Spleen (tissue), 11 donors: ENCODE measurements around the gene DENND1B. TPM values are rescaled to one million over a fixed set of nuclear protein-coding genes. Genes with fewer than 3 reads are reported as not detected.

Source experiments
- DNase-seq: peaks from one replicate; pipeline ENCODE4 v3.0.0-alpha.2; 2020
- H3K27ac ChIP-seq, 8 donors: fragments of 200-600 bp; sonication (generic) in 7 of 8; 1 replicate in 4 of 8; 2 replicates in 4 of 8; pipeline versions ENCODE4 v1.5.0 to v1.8.0; 2016 to 2021; ENCODE audit warnings: inconsistent platforms in 4 of 8, mild to moderate bottlenecking in 4 of 8, moderate library complexity in 1 of 8
- H3K27me3 ChIP-seq, 7 donors: fragments of 200-600 bp; sonication (generic) in 6 of 7; replicated peaks in 1 of 7; 1 replicate in 4 of 7; 2 replicates in 3 of 7; pipeline versions ENCODE4 v1.5.0 to v1.8.0; 2016 to 2021; ENCODE audit warnings: inconsistent platforms in 3 of 7, mild to moderate bottlenecking in 1 of 7
- H3K36me3 ChIP-seq, 6 donors: fragments of 200-600 bp; sonication (generic) in 5 of 6; 1 replicate in 4 of 6; 2 replicates in 2 of 6; pipeline versions ENCODE4 v1.5.0 to v1.8.0; 2016 to 2021; ENCODE audit warnings: inconsistent platforms in 2 of 6
- H3K4me1 ChIP-seq, 6 donors: fragments of 200-600 bp; sonication (generic) in 5 of 6; 1 replicate in 3 of 6; 2 replicates in 3 of 6; pipeline versions ENCODE4 v1.5.0 to v1.8.0; 2016 to 2021; ENCODE audit warnings: inconsistent platforms in 3 of 6
- H3K4me3 ChIP-seq, 8 donors: fragments of 200-600 bp; sonication (generic) in 7 of 8; 1 replicate in 4 of 8; 2 replicates in 4 of 8; pipeline versions ENCODE4 v1.5.0 to v1.8.0; 2016 to 2021; ENCODE audit warnings: inconsistent platforms in 4 of 8, mild to moderate bottlenecking in 4 of 8, moderate library complexity in 2 of 8
- H3K9me3 ChIP-seq, 8 donors: fragments of 200-600 bp; sonication (generic) in 7 of 8; 1 replicate in 4 of 8; 2 replicates in 4 of 8; pipeline versions ENCODE4 v1.5.0 to v1.8.0; 2016 to 2021; ENCODE audit warnings: inconsistent platforms in 4 of 8
- CTCF ChIP-seq, 11 experiments: fragments of 200-600 bp in 7 of 11; fragments of 450-650 bp in 4 of 11; sonication (generic) in 4 of 11; IDR thresholded peaks in 8 of 11; conservative IDR thresholded peaks in 3 of 11; 1 replicate in 7 of 11; 2 replicates in 4 of 11; pipeline versions ENCODE4 v1.4.0 to v1.8.0; 2016 to 2021; ENCODE audit warnings: antibody characterized with exemption in 11 of 11, inconsistent platforms in 4 of 11, mild to moderate bottlenecking in 1 of 11
- POLR2A ChIP-seq, 3 donors: fragments of 450-650 bp; IDR thresholded peaks; one replicate each; pipeline ENCODE4 v1.5.1; 2017; ENCODE audit warnings: antibody characterized with exemption in 3 of 3, mild to moderate bottlenecking in 1 of 3
- POLR2AphosphoS5 ChIP-seq, 3 donors: sonication (generic); formaldehyde crosslinking; IDR thresholded peaks; one replicate each; pipeline ENCODE4 v1.5.1; 2017; ENCODE audit warnings: antibody characterized with exemption in 3 of 3
- WGBS, 5 donors: extraction: QIAGEN DNeasy Blood & Tissue Kit in 3 of 5; methylation state at CpG; one replicate each; pipeline versions ENCODE4 v1.1.5 to v1.1.7; 2013 to 2018; 5-methylcytosine and 5-hydroxymethylcytosine counted together
- intact Hi-C: fragments of 100-400 bp; cut with DNase I; formaldehyde crosslinking; loops from one replicate; pipeline ENCODE4 v1.15.0; 2023; ENCODE audit warnings: low total_unique reads
- polyA plus RNA-seq, 3 donors: library from polyadenylated mRNA; stranded (reverse); fragments of 200-250 nt; gene quantifications; one replicate each; pipeline ENCODE4 v1.2.1, GENCODE V29; 2013
- total RNA-seq, 7 donors: library from RNA; depleted of rRNA in 3 of 7; stranded (reverse); fragments of >200 nt in 3 of 7; fragmentation: NEBNext Ultra II Directional in 4 of 7; extraction: Animal tissue kit (Norgen Biotek cat#: 25700) in 4 of 7; gene quantifications; one replicate each; pipeline versions ENCODE4 v1.1.0 to v1.2.1, GENCODE V29; 2016 to 2021
- donor health status: healthy with polysubstance abuse.
- donor health status: DM: no; HTN: no; CAD: no; lungs with moderate emphysema.
- donor health status: DM: no; HTN: no; CAD: no.
- donor health status: Bipolar disorder and iron deficiency.
- donor health status: healthy.
- donor health status: DM: no; HTN: no; CAD: no.
- donor health status: DM: yes; HTN: yes; CAD: no.

Gene DENND1B
- total and polyA plus RNA-seq, 10 donors = 2.8 to 31.8 (median 19.6) TPM

GRCh38 chr1:197776351-197777105 lies 1.2 kb upstream of the DENND1B start:
- intact Hi-C loops = no loop called here

GRCh38 chr1:197774466-197775281 lies 606 bp downstream of the DENND1B start:
- intact Hi-C loops = no loop called here
- DNase-seq = peak; percentile 93
- H3K4me1 ChIP-seq = peaks cover 38 to 82% (median 64%) of the 10 kb centered on the region in 6 donors
- H3K27ac ChIP-seq = peak overlapping the region; percentile 72 to 98 (median 94)
- H3K36me3 ChIP-seq = peaks cover 0 to 8% (median 0%) of the 10 kb centered on the region in 6 donors
- no peaks in the 10 kb centered on the region for H3K27me3 ChIP-seq
- H3K4me3 ChIP-seq = peak overlapping the region; percentile 54 to 91 (median 68)
- WGBS, 5 donors = 0 to 1% (median 0%) methylated on average over 21 to 71 of the region's 71 CpGs
- no peaks in the 10 kb centered on the region for H3K9me3 ChIP-seq
- TF ChIP-seq POLR2A (IDR thresholded peaks at IDR 0.05) (no peak), POLR2AphosphoS5 (IDR thresholded peaks at IDR 0.05) (peak; percentile 23 to 59 (median 36))

More at GRCh38 chr1:197776351-197777105, 1.2 kb upstream of the DENND1B start:
- no peaks in the 10 kb centered on the region for H3K9me3 ChIP-seq
- WGBS, 5 donors = 41 to 55% (median 45%) methylated on average over 3 of the region's 3 CpGs
- peaks cover 38 to 72% (median 60%) of the 10 kb centered on the region in 6 donors for H3K4me1 ChIP-seq
- H3K27ac ChIP-seq = peak overlapping the region; percentile 72 to 98 (median 94)
- no peak for DNase-seq
- no peaks in the 10 kb centered on the region for H3K27me3 ChIP-seq
- TF ChIP-seq CTCF (IDR thresholded peaks at IDR 0.05 in 8 of 11, conservative IDR thresholded peaks at IDR 0.05 in 3 of 11) = no peak
- peaks cover 0 to 1% (median 0%) of the 10 kb centered on the region in 6 donors for H3K36me3 ChIP-seq
- no peak overlapping the region for H3K4me3 ChIP-seq

- H3K27me3 ChIP-seq = no peaks in the 10 kb centered on the region
- peaks cover 0 to 8% (median 0%) of the 10 kb centered on the region in 6 donors for H3K36me3 ChIP-seq
- intact Hi-C loops = no loop called here
- no peak for DNase-seq
- WGBS, 5 donors = 5 to 15% (median 8%) methylated on average over 2 of the region's 2 CpGs
- peak overlapping the region in 6 of 8 donors; percentile 91 to 98 (median 95) for H3K27ac ChIP-seq
- no peak for TF ChIP-seq POLR2A (IDR thresholded peaks at IDR 0.05)
- no peak for TF ChIP-seq CTCF (IDR thresholded peaks at IDR 0.05 in 8 of 11, conservative IDR thresholded peaks at IDR 0.05 in 3 of 11)
- TF ChIP-seq POLR2AphosphoS5 (IDR thresholded peaks at IDR 0.05) = no peak
- H3K9me3 ChIP-seq = no peaks in the 10 kb centered on the region
- H3K4me3 ChIP-seq = peak overlapping the region; percentile 54 to 91 (median 68)
- peaks cover 35 to 86% (median 63%) of the 10 kb centered on the region in 6 donors for H3K4me1 ChIP-seq
Measured at GRCh38 chr1:197773856-197774255, 1.4 kb downstream of the DENND1B start.

GRCh38 chr1:197771904-197772556 lies 3.2 kb downstream of the DENND1B start:
- Histone ChIP-seq H3K9me3 (no peaks in the 10 kb centered on the region), H3K27ac (no peak overlapping the region), H3K36me3 (peaks cover 0 to 8% (median 0%) of the 10 kb centered on the region in 6 donors), H3K4me3 (no peak overlapping the region), H3K4me1 (peaks cover 28 to 83% (median 53%) of the 10 kb centered on the region in 6 donors), H3K27me3 (no peaks in the 10 kb centered on the region)
- no peak for TF ChIP-seq CTCF (IDR thresholded peaks at IDR 0.05 in 8 of 11, conservative IDR thresholded peaks at IDR 0.05 in 3 of 11)
- intact Hi-C loops = no loop called here
- 64 to 75% (median 74%) methylated on average over 6 of the region's 6 CpGs for WGBS, 5 donors
- no peak for DNase-seq
